Frontal cortex (tissue), 4 donors: ENCODE results near the gene G6PD. TPM values are rescaled to one million over a fixed set of nuclear protein-coding genes. Genes with fewer than 3 reads are reported as not detected.
"Not testable (repeated sequence)": the region's sequence is repeated elsewhere in the genome, so short reads cannot be mapped to it uniquely, and the experiment has no call there.

Experiments used
- DNase-seq, 2 donors: peaks; one replicate each; pipeline ENCODE4 v3.0.0; 2012; ENCODE audit warnings: low spot score in 2 of 2
- FAIRE-seq: peaks from 2 replicates; lab custom pipeline; 2012; peaks lifted over from hg19 to GRCh38; lab: Jason Lieb, UNC
- total RNA-seq: library from RNA; depleted of rRNA; stranded (reverse); fragments of >200 nt; gene quantifications from one replicate; pipeline ENCODE4 v1.2.3, GENCODE V29; 2014
- donor health status: control.
- donor health status: control.
- donor health status: control.

G6PD gene
- total RNA-seq, 1 donor from 2014 or later = 16.3 TPM

DNA sequence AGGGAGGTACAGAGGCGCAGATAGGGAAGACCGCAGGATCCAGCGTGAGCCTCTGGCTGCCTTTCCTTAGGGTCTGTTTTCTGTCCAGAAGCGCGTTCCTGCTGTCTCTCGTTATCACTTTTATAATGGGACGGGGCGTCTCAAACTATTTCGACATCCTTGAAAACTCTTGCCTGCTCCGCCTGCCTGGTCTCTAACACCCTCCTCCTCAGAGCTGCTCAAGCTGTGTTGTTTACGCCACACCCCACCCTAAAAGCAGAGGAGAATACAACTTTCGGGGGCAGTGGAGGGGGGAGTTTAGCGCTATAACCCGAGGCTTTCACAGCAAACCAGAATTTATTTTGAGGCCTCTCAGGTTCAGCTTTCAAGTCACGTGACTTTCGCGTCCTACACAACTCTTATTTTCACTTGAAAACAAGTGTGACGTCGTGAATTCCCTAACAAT, 30.0 kb downstream of the G6PD start:
- FAIRE-seq (no peak), DNase-seq (no peak)

DNA sequence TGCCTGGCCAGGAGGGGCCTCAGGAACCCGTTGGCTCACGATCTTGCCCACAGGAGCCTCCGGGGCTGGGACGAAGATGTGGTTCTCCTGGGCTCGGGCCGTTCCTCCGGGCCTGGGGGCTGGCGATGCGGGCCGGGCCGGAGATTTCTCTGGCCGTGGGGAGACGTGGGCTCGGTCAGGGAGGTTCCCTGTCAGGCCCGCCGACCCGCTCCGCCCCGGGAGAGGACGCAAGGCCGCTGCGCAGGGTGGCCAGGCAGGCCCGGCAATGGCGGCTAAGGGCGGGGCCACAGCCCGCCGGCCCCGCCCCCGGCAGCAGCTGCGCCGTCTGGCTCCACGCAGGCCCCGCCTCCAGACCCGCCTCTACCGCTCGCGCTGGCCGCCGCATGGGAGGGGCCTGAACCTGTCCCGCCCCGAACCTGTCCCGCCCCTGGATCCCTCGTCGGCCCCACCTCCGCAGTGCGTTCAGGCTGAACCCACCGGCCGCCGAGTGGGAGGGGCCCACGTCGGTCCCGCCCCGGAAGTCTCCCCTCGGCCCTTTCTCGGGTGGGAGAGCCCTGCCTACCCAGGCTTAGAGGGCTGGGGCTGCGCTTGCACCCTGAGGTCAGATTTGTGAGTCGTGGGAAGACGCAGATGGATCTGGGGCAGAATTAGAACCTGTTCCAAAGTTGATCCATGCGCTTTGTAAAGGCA, 30.5 kb downstream of the G6PD start, which contains the start of gene FAM3A:
Gene FAM3A, minus strand, starts transcription at position 267 of the 690 bp plus-strand sequence. CDS start 460 bp downstream, outside the sequence.
- peak; percentile 79 to 83 for DNase-seq
- FAIRE-seq = no peak

DNA sequence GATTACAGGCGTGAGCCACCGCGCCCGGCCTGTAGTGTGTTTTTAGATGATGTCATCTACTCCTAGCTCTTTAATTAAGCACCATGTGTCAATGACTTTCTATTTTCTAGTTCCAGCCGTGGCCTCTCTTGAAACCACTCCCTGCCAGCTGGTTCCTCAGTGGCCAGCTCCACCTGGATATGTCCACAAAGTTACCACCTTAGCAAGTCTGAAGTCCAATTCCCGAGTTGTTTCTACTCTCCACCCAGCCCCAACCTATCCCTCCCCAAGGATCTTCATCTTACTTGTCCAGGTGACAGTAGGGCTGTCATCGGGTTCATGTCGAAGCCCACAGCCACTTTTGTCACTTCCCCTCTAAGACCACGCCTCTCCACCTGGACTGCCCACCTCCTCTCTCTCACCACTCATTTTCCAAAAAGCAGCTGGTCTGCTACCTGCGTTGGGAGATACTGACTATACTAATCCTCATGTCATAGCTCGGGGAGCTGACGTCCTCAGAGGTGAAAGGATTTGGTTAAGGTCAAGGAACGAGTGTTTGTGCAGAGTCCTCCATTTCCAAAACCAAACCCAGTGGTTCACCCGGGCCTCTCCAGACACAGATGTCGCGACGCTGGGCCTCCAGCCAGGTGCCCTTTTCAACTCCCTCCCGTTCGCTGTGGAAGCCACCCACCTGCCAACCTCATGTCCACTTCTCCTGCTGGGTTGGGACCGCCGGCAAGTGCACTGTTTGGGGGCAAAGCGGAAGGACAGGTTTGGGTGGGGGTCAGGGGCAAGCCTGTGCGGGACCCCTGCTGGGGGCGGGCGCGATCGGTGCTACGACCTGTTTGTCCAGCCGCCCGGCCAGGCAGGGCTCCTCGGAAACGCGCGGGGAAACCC, 31.3 kb downstream of the G6PD start:
- FAIRE-seq = no peak
- DNase-seq = no peak

DNA sequence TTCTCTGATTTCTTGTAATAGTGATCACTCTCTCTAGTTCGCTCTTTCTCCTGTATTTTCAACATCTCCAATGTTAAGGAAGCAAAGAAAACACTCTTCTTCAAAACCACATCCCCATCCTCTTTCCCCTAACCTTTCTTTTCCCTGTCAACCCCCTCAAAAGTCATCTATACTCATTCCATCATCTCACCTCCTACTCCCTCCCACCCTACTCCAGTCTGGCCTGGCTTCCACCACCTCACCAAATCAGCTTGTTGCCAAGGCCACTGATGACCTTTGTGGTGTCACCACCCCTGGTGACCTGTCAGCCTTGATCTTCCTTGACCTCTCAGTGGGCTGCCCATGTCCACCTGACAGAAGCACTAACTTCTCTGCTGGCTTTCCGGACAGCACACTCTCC, 32.9 kb downstream of the G6PD start:
- DNase-seq (no peak), FAIRE-seq (no peak)

DNA sequence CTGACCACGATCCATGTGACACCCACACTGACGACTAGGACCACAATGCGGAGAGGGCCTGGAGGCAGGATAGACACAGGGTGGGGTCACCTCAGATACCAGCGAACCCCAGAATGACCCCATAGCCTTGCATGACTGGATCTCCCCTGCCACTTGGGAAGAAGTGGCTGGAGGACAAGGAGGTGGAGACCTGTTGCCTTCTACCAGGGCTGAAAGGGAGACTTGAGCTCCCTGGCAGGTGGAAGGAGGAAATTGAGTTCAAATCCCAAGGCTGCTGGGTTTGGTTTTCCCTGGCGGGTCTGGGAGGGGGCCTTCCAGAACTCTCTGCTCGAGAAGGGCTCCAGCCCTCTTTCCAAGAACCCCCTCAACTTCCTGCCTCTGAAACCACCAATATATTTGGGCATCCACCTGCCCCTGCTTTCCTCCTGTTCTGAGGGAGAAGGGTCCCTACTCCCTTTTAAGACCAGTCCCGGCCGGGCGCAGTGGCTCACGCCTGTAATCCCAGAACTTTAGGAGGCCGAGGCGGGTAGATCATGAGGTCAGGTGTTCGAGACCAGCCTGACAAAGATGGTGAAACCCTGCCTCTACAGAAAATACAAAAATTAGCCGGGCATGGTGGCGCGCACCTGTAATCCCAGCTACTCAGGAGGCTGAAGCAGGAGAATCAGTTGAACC, 33.6 kb downstream of the G6PD start:
- no peak for FAIRE-seq
- no peak for DNase-seq

DNA sequence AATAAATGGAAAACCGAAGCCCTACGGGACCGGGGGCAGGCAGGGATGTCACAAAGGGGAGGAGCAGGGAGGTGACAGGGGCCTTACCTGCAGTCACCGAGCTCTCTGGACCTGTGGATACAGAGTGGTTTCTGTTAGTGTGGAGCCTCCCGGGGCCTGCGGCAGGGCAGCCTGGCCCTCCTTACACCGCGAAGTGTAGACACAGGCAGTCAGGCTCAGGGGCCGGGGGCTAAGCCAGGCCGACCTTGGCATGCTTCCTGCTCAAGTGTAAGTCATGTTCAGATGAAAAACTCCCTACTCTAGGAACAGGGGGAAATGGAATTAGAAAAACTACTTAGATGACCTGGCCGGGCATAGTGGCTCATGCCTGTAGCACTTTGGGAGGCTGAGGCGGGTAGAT, 34.9 kb downstream of the G6PD start:
- FAIRE-seq = no peak
- no peak for DNase-seq

DNA sequence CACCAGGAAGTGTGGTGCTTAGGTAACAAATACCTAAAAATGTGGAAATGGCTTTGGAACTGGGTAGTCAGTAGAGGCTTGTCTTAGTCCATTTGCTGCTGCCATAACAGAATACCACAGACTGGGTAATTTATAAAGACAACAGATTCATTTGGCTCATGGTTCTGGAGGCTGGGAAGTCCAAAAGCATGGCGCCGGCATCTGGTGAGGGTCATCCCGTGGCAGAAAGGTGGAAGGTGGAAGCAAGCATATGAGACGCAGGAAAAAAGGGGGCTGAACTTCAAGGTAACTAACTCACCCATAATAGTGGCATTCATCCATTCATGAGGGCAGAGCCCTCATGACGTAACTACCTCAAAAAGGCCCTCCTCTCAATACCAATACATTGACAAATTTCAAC, 37.2 kb downstream of the G6PD start:
- DNase-seq (no peak), FAIRE-seq (no peak)

DNA sequence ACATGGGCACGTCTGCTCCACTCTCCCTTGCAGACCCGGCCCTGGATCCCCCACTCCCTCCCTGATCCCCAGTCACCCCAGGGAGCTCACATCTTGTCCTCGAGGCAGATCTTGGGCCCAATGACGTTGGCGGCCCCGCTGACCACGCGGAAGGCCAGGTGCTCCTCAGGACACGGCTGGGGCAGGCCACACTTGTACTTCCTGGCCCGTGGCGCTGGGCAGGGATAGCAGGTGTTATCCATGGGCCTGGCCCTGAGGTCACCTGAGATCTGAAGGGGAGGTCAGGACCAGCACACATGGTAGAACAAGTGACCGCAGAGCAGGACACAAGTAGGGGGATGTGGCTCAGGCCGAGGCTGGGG, 38.3 kb downstream of the G6PD start:
- FAIRE-seq (no peak), DNase-seq (no peak)

DNA sequence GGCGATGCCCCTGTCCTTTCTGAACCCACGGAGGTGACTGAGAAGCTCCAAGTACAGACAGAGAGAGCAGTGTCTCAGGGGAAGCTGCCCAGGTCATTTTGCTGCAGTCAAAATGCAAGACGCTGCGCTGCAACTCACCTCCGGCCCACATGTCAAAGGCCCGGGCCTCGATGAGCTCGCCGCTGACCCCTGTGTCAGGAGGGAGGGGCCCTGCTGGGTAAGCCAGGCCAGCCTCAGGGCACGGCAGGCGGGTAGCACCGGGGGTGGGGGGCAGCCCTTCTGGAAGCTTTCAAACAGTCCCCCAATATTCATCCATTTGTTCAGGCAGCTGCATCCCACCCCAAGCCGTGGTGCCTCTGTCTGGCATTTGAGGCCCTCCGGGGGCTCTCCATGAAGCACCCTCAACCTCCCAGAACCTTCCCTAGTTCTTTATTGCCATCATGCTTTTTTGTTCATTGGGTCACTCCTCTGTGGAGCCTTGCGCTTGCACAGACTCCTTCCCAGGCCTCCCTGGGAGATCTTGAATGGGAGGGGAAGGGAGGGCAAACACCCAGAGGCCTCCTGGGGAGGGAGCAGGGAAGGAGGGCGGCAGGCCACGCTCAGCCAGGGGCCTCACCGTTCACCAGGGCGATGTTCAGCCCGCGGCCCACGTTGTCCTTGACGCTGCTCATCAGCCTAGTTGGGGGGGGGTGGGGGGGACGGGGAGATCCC, 38.8 kb downstream of the G6PD start:
- DNase-seq (no peak), FAIRE-seq (no peak)

DNA sequence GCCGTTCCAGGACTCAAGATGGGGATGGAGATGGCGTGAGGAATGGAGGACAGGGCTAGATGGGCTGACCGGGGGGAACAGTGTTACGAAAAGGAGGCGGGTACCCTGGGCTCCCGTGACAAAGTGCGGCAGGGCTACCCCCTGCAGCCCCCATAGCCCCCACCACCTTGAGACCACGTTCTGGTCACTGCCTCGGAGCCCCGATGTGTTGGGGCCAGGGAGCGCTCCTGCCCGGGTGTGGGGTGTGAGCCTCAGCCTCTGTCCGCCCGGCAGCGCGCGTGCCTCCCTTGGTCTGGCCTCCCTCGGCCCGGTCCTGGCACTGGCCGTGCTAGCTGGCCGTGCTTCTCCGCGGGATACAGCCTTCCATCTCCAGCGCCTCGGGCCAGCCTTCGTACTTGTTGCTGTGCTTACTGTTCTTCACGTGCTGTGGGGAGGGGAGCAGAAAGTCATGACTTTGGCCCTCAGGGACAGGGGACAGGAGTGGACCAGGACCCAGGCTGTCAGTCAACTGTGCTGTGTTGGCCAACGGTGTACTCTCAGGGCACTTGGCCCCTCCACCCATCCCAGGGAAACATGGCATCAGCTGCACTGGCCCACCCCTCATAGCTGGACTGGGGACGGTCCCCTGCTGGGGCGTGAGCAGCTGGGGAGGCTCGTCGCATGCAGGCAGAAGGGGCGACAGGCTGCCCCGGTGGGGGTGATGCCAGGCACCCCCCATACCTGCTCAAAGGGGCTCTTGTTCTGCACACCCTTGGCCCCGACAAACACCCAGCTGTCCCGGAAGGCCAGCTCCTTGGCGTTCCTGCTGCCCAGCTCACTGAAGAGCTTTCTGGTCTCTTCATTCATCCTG, 39.9 kb downstream of the G6PD start:
- DNase-seq = no peak
- no peak for FAIRE-seq

DNA sequence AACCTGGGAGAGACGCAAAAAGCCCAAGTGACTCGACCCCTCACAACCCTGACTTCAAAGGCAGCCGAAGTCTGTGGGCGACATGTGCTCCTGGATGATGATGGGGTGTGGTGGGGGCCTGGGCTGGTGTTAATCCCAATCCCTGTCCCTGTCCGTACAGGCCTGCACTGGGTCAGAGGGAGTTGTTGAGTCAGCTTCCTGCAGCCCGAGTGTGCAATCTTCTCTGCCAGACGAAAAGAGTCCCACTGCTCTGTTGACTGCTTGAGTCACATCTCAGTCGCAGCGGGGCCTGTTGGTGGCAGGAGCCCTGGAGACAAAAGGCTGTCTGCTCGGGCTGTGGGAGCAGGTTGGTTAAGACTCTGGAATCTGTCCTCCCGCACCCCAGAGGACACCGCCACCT, 40.9 kb downstream of the G6PD start:
- FAIRE-seq = no peak
- no peak for DNase-seq

DNA sequence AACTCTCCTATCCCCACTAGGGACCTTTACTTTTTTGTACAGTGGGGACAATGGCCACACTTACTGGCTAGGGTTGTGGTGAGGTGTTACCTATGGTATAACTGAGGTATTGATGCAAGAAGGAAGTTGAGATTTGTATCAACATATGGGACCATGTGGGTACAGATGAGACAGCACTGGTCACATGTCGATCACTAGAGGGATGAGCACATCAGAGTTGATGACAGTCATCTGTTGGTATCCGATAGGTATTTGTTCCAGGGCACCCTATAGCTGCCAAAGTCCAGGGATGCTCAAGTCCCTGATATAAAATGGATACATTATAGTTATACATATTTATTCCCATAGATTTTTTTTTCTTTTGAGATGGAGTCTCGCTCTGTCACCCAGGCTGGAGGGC, 43.7 kb downstream of the G6PD start:
- DNase-seq = no peak
- FAIRE-seq = no peak

DNA sequence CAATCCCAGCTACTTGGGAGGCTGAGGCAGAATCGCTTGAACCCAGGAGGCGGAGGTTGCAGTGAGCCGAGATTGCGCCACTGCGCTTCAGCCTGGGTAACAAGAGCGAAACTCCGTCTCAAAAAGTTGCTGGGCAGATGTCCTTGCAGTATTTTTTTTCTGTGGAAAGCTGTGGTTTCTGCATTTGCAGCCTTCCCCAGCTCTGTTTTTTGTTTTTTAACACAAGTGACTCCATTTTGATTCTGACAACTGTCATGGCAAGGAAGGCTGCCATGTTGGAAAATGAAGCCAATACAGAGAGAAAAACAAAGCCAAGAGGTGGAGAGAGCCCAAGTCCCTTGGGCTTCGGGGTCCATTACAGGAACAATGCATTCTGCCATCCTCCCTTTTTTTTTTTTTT, 44.5 kb downstream of the G6PD start:
- FAIRE-seq (no peak), DNase-seq (no peak)

DNA sequence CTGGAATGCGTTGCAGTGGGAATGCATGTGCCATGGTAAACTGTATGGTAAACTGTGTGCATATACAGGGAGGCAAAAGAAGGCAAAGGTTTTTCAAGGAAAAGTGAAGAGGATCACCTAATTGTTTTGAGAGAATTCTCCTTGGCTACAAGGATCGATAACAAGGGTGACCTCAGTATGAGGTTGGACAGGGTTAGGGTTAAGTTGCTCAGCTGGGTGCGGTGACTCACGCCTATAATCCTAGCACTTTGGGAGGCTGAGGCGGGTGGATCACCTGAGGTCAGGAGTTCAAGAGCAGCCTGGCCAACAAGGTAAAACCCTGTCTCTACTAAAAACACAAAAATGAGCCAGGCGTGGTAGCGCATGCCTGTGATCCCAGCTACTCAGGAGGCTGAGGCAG, 45.2 kb downstream of the G6PD start:
- FAIRE-seq, DNase-seq: not testable (repeated sequence)

DNA sequence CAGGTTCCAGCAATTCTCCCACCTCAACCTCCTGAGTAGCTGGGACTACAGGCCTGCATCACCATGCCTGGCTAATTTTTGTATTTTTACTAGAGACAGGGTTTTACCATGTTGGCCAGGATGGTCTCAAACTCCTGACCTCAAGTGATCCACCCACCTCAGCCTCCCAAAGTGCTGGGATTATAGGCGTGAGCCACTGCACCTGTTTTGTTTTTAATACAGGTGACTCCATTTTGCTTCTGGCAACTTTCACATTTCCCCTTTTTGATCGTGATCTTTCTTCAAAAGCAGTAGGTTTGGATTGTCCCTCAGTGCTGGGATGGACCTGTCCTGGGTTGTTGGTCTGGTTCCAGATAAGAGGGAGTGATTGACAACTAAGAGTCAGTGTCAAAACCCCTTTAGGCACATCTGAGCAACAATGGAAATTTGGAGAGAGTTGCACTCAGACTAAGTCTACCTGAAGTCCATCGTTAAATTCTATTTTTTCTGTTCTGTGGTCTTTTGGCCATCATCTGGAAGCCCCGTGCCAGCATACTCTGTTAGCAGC, 50.0 kb downstream of the G6PD start:
- not testable (repeated sequence) for DNase-seq, FAIRE-seq

DNA sequence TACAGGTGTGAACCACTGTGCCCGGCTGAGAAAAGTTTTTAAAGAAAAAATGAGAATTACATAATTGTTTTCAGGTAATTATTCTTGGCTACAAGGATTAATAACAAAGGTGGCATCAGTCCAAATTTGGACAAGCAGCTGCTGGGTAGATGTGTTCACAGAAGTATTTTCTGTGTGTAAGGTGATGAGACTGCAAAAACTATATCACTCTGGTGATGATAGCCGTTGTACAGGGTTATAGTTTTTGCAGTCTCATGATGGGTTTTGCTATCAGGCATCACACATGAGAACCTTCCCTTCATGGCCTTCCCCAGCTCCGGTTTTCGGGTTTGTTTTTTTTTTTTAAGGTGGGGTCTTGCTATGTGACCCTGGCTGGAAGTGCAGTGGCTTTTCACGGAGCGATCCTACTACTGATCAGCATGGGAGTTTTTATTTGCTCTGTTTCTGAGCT, 51.1 kb downstream of the G6PD start:
- FAIRE-seq (no peak), DNase-seq (no peak)

DNA sequence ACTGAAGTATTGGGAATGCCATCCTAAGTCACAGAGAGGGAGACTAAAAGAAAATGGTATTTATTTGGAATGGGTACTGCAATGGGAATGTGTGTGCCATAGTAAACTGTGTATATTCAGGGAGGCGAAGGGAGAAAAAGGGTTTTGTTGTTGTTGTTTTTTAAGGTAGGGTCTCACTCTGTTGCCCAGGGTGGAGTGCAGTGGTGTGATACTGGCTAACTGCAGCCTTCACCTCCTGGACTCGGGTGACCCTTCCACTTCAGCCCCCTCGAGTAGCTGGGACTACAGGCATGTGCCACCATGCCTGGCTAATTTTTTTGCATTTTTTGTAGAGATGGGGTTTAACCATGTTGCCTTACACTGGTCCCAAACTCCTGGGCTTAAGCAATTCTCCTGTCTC, 51.9 kb downstream of the G6PD start:
- DNase-seq (no peak), FAIRE-seq (no peak)

DNA sequence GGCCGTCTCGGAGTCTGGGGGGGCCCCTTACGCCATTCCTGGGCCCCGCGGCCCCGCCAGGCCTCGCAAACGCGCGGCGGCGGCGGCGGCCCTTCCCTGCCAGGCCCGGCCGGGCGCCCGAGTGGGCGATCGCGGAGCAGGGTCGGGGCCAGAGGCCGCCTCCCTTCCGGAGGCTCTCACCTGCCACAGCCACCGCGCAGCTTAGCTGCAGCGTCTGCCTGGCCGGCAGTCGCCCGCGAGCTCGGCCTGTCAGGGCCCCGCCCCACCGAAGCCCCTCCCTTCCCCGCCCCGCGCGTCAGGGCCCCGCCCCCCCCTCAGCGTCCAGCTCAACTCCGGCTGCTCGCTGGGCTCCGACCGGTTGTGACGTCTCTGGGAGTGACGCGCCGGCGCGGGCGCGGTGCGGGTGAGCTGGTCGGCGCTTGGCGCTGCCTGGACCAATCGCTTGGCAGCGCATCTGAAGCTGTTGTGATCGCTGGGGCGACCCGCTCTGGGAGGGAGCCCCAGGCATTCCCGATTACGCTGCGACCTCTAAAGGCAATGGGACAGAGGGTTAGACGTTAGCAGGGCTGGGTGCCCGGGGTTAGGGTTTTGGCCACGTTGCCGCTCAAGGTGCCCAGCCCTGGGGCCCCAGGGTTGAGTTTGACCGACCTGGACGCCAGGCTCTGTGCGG, 56.1 kb downstream of the G6PD start, which contains the start of gene SLC10A3:
Gene SLC10A3, minus strand, starts transcription at position 216 of the 670 bp plus-strand sequence. CDS start 1,689 bp downstream, outside the sequence.
- peak; percentile 91 to 93 for DNase-seq
- no peak for FAIRE-seq
